GM12872 (cell line): ENCODE data around the gene CCDC178.

Experiments used
- TF ChIP-seq, protein P1 (sequence below): IDR thresholded peaks from 3 replicates; pipeline ENCODE4 v1.5.1; 2011; ENCODE audit warnings: low read depth, mild to moderate bottlenecking, low read length, moderate library complexity; ENCODE audit not compliant: insufficient read depth

CCDC178 gene

DNA sequence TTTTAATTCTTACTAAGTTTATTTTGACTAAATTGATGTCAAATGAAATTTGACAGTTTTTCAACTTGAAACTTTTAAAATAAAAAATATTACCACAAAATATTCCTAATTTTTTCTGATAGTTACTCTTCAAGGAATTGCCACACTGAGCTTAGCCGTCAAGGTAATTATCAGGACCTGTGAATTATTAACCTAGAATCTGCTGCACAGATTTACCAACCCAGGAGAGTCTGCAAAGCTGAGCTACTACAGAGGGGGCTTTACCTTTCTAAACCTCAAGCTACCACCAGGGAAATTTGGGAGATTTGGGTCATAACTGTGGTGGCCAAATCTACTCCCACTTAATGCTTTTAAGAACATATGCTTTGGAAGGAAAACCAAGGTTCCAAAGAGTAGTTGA lies 324.6 kb downstream of the CCDC178 start:
- TF ChIP-seq, protein P1, sequence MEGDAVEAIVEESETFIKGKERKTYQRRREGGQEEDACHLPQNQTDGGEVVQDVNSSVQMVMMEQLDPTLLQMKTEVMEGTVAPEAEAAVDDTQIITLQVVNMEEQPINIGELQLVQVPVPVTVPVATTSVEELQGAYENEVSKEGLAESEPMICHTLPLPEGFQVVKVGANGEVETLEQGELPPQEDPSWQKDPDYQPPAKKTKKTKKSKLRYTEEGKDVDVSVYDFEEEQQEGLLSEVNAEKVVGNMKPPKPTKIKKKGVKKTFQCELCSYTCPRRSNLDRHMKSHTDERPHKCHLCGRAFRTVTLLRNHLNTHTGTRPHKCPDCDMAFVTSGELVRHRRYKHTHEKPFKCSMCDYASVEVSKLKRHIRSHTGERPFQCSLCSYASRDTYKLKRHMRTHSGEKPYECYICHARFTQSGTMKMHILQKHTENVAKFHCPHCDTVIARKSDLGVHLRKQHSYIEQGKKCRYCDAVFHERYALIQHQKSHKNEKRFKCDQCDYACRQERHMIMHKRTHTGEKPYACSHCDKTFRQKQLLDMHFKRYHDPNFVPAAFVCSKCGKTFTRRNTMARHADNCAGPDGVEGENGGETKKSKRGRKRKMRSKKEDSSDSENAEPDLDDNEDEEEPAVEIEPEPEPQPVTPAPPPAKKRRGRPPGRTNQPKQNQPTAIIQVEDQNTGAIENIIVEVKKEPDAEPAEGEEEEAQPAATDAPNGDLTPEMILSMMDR, result no peak

DNA sequence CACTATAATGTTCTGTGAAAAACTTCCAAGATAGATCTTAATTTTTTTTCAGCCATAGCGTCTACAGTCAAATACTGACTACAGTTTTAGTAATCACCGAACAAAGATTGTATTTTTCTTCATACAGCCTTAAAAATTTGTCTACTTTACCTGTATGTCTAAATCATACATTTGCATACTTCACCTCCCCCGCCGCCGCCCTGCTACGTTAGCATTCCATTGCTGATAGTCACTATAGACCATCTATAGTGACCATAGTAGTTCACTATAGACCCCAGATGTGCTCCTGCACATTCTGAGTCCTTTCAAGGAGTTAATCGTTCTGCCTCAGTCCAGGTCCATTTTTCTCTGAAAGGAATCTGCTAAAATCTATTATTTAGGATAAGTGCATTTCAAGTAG lies 325.0 kb downstream of the CCDC178 start:
- TF ChIP-seq, protein P1, result no peak

DNA sequence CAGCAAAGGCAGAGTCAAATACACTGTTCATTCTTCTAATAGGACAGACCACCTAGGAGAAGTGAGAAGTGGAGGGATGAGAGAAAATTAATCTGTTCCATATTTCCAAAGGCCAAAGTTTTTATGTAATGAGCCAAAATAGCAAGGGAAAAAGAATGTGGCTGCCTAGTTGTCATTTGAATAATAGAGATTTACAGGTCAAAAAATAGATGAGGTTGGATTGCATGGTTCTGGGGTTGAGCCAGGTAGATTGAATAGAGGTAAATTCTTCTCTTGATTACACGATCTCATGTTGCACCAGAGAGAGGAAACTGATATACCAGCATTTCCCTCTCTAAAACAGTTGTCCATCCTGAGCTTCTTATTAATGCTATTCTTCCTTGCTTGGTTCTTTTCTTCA lies 325.8 kb downstream of the CCDC178 start:
- TF ChIP-seq, protein P1, result no peak

DNA sequence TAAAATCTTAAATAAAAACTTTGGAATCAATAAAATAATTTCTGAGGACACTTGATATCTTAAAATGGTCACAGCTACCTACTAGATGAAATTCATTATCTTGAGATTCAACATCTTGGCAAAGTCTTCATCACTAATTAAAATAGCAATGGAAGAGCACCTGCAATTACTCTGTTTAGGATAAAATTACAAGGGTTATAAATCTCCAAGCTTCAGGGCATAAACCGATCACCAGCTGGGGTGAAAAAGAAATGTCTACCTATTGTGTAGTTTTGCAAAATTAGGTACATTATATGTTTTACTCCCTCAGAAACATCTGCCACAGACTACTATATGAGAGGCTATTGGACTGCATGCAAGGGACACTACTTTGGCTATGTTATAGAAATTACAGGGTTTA lies 327.1 kb downstream of the CCDC178 start:
- TF ChIP-seq, protein P1, result no peak

DNA sequence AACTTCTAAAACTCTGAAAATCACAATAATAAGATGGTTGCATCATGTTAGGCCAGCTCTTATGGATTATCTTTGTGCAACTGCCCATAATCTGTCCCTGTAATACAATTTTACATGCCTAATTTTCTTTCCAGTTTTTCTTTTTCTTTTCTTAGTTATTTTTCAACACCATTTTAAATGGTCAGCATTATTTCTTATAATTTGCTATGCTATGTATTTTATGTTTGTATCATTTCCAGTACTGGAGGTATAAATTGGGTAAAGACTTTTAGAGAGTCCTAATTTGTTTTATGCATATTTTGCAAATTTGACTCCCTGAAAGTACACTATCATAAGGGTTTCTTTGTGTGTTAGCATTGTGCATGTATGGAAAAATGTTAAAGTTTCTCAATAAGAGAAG lies 333.0 kb downstream of the CCDC178 start:
- TF ChIP-seq, protein P1, result no peak

DNA sequence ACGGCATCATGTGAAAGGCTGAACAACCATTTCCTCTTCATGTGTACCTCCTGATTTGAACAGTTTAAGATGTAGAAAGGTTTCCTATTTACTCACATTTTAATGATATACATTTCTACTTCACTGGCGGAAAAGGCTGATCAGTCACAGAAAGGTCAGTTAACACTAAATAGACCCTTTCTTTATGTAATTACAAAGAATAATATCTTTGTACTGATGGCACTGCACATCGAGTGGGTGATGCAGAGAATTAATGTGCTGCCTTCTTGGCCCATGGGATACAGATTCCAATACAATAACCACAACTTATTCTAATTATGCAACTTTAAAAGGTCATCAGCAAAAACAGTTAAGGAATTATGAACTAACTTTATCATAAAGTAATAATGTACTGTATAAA lies 339.2 kb downstream of the CCDC178 start:
- TF ChIP-seq, protein P1, result no peak

DNA sequence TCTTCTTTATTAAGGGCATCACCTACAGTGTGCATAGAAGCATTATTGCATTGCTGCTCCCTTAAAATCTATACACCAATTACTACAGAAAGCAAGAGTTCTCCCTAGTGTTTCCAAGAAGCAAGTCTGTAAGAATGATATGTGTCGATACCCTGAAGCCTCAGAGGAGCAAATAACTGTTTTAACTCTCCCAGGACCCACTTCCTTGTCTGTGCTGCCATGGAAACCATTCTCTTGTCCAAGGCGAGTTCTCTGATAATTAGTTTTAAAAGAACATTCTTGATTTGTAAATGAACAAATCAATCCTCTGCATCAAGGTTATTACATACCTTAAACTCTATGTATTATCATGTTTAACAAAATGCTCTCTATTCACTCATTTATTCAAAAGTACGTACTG lies 340.9 kb downstream of the CCDC178 start:
- TF ChIP-seq, protein P1, result no peak

DNA sequence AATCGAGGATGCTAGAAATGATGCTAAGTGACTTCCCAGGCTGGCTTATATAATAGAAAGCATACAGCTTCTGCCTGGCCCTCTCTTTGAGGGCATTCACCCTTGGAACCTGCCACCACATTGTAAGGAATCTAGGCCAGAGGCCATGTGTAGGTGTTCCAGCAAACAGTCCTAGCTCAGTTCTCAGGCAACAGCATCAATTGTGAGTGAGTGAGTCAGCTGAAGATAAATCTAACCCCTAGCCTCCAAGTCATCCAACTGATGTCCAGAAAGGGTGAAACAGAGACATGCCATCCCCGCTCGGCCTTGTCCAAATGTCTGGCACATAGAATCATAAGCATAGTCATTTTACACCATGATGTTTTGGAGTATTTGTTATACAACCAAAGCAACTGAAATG lies 343.4 kb downstream of the CCDC178 start:
- TF ChIP-seq, protein P1, result no peak
